Right ventricle myocardium superior (tissue), 1 donor: Measurements from ENCODE around the gene RCOR1. TPM values are rescaled to one million over a fixed set of nuclear protein-coding genes. Genes with fewer than 3 reads are reported as not detected.

Experiments
- ATAC-seq: fragments of 200-7000 bp; cut with Tn5 transposase; one replicate; pipeline ENCODE4 v1.9.1; 2020; ENCODE audit warnings: mild to moderate bottlenecking; ENCODE audit not compliant: poor library complexity
- DNase-seq: peaks from one replicate; pipeline ENCODE4 v3.0.0-alpha.2; 2020
- intact Hi-C: fragments of 100-400 bp; cut with DNase I; formaldehyde crosslinking; loops from one replicate; pipeline ENCODE4 v1.11.2; 2022
- total RNA-seq: library from RNA; stranded (reverse); fragmentation: NEBNext Ultra II Directional; extraction: Animal tissue kit (Norgen Biotek cat#: 25700); gene quantifications from one replicate; pipeline ENCODE4 v1.2.1, GENCODE V29; 2021
- donor health status: DM: no; HTN: yes; CAD: no; lungs with severe emphysema.

RCOR1 gene
- total RNA-seq, 1 donor from 2014 or later, result 10.8 TPM

GRCh38 chr14:102776761-102777710 lies 184.6 kb downstream of the RCOR1 start, which contains the start of gene TRAF3:
TSS of gene TRAF3 (plus strand) at chr14:102777449. CDS start at chr14:102870202, 92,753 bp downstream.
- DNase-seq (peak; percentile 82), ATAC-seq (peak; percentile 68)
- intact Hi-C loops, result loop anchor here (5.0 kb wide), 1 partner anchor 145 kb away; the partner anchor contains the start of gene AMN

- ATAC-seq (peak; percentile 39), DNase-seq (no peak)
- intact Hi-C loops, result loop anchor here (5.0 kb wide), 1 partner anchor 144 kb away; the partner anchor contains the start of gene AMN
These were observed 185.4 kb downstream of the RCOR1 start for GRCh38 chr14:102777711-102778337.

GRCh38 chr14:102778338-102779083 lies 186.1 kb downstream of the RCOR1 start:
- intact Hi-C loops, result loop anchor here (5.0 kb wide), 1 partner anchor 144 kb away; the partner anchor contains the start of gene AMN
- DNase-seq (no peak), ATAC-seq (no peak)

GRCh38 chr14:102779084-102779462 lies 186.6 kb downstream of the RCOR1 start:
- intact Hi-C loops, result loop anchor here (5.0 kb wide), 1 partner anchor 143 kb away; the partner anchor contains the start of gene AMN
- ATAC-seq (no peak), DNase-seq (no peak)

- intact Hi-C loops, result loop anchor here (5.0 kb wide), 1 partner anchor 143 kb away; the partner anchor contains the start of gene AMN
These were observed 187.3 kb downstream of the RCOR1 start for GRCh38 chr14:102779574-102780315.

More at GRCh38 chr14:102779574-102780315, 187.3 kb downstream of the RCOR1 start:
- ATAC-seq (no peak), DNase-seq (no peak)

Other genes starting within 250 kb of the RCOR1 start
- 36.0 TPM for gene CINP, start 229.8 kb upstream of the RCOR1 start, total RNA-seq
- 21.3 TPM for gene TECPR2, start 229.7 kb upstream of the RCOR1 start, total RNA-seq
- 159 TPM for gene ANKRD9, start 82.9 kb upstream of the RCOR1 start, total RNA-seq
- gene TRAF3, start 184.8 kb downstream of the RCOR1 start, total RNA-seq, result 9.8 TPM